K562 (cell line): ENCODE results near the gene MYO1F.

Source experiments
- BHLHE40 ChIP-seq: IDR thresholded peaks from 2 replicates; pipeline ENCODE4 v1.6.1; 2011; ENCODE audit warnings: low read length, improper control_type of control experiment
- CTCF ChIP-seq, 3 experiments: IDR thresholded peaks in 2 of 3; conservative IDR thresholded peaks in 1 of 3; 2 replicates each; pipeline ENCODE4 v1.5.1; 2011 to 2012; ENCODE audit warnings: low read length in 3 of 3, mild to moderate bottlenecking in 3 of 3, control low read depth in 2 of 3, improper control_type of control experiment in 1 of 3, inconsistent platforms in 1 of 3, low read depth in 1 of 3, mixed read lengths in 1 of 3, moderate library complexity in 1 of 3; ENCODE audit not compliant: insufficient read depth in 2 of 3
- MXI1 ChIP-seq: IDR thresholded peaks from 2 replicates; pipeline ENCODE4 v1.6.1; 2011; ENCODE audit warnings: low read depth, mild to moderate bottlenecking, improper control_type of control experiment, low read length
- NFXL1 ChIP-seq: fragments of 450-650 bp; formaldehyde crosslinking; IDR thresholded peaks from 2 replicates; pipeline ENCODE4 v1.4.0; 2021; ENCODE audit warnings: mild to moderate bottlenecking
- NFYB ChIP-seq: IDR thresholded peaks from 2 replicates; pipeline ENCODE4 v1.6.1; 2011; ENCODE audit warnings: mild to moderate bottlenecking, moderate library complexity; ENCODE audit not compliant: insufficient read length; ENCODE audit errors: extremely low read depth
- PRPF4 ChIP-seq: fragments of 200-400 bp; formaldehyde crosslinking; IDR thresholded peaks from one replicate; pipeline ENCODE4 v1.6.1; 2017; ENCODE audit warnings: low read length, low read depth, mild to moderate bottlenecking; ENCODE audit not compliant: insufficient read depth, poor library complexity, severe bottlenecking
- RNF2 ChIP-seq: sonication (generic); IDR thresholded peaks from 2 replicates; pipeline ENCODE4 v1.6.1; 2016
- SMARCB1 ChIP-seq: IDR thresholded peaks from 2 replicates; pipeline ENCODE4 v1.6.1; 2011; ENCODE audit warnings: improper control_type of control experiment, low read depth; ENCODE audit not compliant: insufficient read length
- THAP7 ChIP-seq: fragments of 250-450 bp; sonication (Bioruptor Pico); IDR thresholded peaks from 2 replicates; pipeline ENCODE4 v1.5.0; 2021
- USF1 ChIP-seq: sonication (generic); formaldehyde crosslinking; IDR thresholded peaks from 2 replicates; pipeline ENCODE4 v1.9.0; 2022; ENCODE audit warnings: mild to moderate bottlenecking, missing genetic modification reagents
- ZNF140 ChIP-seq: fragments of 250-450 bp; sonication (Bioruptor Pico); IDR thresholded peaks from 2 replicates; pipeline ENCODE4 v1.8.0; 2021; ENCODE audit warnings: moderate library complexity, mild to moderate bottlenecking, inconsistent platforms

GRCh38 chr19:8499048-8499833 lies 78.0 kb downstream of the MYO1F start:
- no peak for TF ChIP-seq SMARCB1
- no peak for TF ChIP-seq NFYB
- no peak for TF ChIP-seq PRPF4
- no peak for TF ChIP-seq ZNF140 (CRISPR knock-in tag)
- no peak for TF ChIP-seq RNF2
- TF ChIP-seq USF1 (CRISPR knock-in tag), result no peak
- TF ChIP-seq CTCF (IDR thresholded peaks at IDR 0.05 in 2 of 3, conservative IDR thresholded peaks at IDR 0.05 in 1 of 3; ENCODE audit: insufficient read depth in 2 of 3, low read depth in 1 of 3, low read length in 3 of 3), result no peak
- TF ChIP-seq MXI1, result no peak
- no peak for TF ChIP-seq BHLHE40
- TF ChIP-seq THAP7, result no peak
- no peak for TF ChIP-seq NFXL1
